HG02759 (cell line): ENCODE results near the gene MORC1.
"Not testable (repeated sequence)": the region's sequence is repeated elsewhere in the genome, so short reads cannot be mapped to it uniquely, and the experiment has no call there.

Source experiments
- ATAC-seq: cut with Tn5 transposase; IDR thresholded peaks from one replicate; pipeline ENCODE4 v1.9.1; 2021; ENCODE audit warnings: mild to moderate bottlenecking, moderate library complexity; ENCODE audit not compliant: unreplicated experiment

MORC1 gene, protein sequence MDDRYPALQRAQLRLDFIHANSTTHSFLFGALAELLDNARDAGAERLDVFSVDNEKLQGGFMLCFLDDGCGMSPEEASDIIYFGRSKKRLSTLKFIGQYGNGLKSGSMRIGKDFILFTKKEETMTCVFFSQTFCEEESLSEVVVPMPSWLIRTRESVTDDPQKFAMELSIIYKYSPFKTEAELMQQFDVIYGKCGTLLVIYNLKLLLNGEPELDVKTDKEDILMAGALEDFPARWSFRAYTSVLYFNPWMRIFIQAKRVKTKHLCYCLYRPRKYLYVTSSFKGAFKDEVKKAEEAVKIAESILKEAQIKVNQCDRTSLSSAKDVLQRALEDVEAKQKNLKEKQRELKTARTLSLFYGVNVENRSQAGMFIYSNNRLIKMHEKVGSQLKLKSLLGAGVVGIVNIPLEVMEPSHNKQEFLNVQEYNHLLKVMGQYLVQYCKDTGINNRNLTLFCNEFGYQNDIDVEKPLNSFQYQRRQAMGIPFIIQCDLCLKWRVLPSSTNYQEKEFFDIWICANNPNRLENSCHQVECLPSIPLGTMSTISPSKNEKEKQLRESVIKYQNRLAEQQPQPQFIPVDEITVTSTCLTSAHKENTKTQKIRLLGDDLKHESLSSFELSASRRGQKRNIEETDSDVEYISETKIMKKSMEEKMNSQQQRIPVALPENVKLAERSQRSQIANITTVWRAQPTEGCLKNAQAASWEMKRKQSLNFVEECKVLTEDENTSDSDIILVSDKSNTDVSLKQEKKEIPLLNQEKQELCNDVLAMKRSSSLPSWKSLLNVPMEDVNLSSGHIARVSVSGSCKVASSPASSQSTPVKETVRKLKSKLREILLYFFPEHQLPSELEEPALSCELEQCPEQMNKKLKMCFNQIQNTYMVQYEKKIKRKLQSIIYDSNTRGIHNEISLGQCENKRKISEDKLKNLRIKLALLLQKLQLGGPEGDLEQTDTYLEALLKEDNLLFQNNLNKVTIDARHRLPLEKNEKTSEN

DNA sequence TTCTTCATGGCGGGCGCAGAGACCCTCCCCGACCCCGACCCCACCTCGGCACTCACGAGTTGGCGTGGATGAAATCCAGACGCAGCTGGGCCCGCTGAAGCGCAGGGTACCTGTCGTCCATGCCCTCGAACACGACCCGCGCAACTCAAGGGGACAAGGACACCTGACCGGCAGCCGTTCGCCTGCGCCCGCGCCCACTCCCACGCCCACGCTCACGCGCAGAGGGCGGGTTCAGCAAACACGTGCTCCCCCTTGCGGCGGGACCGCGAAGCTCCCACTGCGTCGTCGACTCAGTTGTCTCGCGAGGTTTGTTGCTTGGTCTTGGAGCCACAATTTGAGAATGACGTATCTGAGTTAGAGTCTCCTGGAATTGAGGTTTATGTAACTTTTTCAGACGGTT is at the start of gene MORC1:
Gene MORC1 (minus strand): TSS at position 196 of the 400 bp plus-strand sequence. CDS start 75 bp downstream, at position 121.
- ATAC-seq = no peak

DNA sequence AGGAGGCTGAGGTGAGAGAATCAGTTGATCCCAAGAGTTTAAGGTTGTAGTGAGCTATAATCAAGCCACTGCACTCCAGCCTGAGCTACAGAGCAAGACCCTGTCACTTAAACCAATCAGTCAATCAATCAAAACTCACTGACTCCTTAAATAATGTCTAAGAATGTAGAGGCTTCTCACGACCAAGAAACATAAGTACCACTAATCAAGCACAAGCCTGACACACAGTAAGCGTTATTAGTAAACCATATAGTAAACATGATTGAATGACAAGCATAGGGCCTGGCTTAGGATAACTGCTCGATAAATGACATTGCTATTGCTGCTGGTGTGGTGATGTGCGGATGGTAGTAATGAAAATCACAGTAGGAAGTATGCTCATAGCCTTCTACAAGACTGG is 48.0 kb upstream of the MORC1 start:
- no peak for ATAC-seq

DNA sequence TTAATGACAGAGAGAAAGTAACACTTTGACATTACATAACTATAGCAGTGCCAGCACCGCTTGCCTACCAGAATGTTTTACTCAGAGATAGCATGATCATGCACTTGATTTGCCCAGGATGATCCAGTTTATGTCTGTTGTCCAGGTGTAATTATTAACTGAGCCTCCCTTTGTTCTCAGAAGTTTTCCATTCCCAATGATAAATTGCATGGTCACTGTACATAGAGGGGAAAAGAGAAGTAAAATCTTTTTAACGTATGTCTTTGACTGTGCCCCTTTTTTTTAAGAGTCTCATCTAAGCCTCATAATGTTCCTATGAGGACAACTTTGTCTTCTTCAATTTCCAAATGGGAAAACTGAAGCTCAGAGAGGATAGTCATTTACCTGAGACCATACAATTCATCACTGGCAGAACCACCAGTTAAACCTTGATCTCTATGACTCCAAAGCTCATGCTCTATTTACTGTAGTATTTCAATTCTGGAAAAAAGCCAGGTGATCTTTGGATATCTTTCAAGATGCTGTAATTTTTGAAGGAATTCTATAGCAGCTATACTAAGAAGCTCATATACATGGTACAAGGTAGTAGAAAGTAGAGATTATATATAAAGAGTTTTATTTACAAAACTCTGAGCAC is 43.7 kb upstream of the MORC1 start:
- ATAC-seq = no peak

DNA sequence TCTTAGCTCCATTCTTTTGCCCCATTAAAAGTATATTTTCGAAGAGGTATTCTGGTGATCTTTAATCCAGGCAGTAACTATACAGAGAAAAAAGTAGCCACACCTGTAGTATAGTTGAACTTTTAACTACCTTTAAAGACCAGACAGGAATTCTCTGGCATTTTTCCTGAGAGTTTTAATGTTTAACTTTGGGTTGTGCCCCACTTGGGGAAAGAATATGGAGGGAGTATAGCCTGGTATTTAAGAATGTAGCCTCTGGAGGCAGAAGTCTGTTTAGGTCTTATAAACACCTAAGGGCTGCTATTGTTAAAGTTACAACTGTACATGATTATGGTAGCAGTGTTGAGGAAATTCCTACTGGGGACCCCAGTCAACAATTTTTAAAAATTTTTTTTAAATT is 37.9 kb upstream of the MORC1 start:
- no peak for ATAC-seq

DNA sequence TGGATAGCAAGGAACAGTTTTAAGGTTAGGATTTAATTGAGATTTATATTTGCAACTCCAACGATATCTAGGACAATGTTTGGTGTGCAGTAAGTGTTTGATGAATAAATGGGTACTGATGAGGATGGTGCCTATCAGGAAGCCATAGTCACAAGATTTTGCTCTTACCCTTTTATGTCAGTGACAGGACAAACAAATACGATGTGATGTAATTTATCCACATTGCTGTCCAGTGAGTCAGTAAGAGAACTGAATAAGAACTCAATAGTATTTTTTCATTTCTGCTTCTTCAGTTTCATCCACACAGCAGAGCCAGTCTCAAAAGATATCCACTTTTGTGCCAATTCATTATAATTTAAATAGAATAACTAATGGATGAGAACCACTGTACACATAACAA is 37.0 kb upstream of the MORC1 start:
- no peak for ATAC-seq

DNA sequence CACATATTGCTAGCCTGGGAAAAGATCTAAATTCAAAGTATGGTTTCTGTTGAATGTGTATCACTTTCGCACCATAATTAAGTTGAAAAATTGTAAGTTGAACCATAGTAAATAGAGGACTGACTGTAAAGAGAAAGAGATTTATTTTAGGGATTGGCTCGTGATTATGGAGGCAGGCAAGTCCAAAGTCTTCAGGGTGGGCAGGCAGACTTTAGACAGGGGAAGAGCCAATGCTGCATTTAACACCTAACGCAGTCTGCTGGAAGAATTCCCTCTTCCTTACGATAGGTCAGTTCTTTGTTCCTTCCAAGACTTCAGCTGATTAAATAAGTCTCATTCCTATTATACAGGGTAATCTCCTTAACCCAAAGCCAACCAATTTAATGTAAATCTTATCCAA is 34.4 kb upstream of the MORC1 start:
- ATAC-seq = no peak

DNA sequence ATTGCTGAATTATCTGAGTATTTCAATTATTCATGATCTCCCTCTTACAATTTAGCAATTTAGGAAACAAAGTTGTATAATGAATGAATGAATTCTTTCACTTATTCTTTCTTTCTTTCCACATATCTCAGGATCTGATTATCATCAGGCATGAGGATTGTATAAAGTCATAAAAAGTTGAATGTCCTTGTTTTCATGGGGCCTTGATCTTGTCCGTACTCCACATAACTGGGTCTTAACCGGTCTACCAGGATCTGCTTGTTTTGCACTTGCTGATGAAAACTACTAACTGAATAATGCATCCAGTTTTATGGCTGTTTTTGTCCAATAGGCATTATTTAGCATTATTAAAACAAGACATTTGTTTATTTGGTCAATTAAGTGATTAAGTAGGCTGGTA is 31.1 kb upstream of the MORC1 start:
- no peak for ATAC-seq

DNA sequence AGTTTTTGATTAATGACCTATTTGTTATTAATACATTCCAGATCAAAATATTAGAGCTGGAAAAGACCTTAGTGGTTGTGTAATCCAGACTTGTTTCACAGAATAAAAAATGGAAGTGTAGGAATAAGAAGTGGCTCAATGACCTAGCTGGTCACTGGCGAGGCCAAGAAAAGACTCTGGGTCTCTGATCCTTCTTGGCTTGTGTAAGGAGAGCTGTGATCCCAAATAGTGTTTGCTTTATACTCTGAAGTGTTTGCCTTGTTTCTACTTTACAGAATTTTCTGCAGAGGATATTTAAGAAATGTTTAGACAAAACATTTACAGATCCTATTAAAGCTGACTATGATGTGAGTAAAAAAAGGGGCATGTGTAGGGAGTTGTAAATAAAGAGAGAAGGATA is 25.7 kb upstream of the MORC1 start:
- no peak for ATAC-seq

DNA sequence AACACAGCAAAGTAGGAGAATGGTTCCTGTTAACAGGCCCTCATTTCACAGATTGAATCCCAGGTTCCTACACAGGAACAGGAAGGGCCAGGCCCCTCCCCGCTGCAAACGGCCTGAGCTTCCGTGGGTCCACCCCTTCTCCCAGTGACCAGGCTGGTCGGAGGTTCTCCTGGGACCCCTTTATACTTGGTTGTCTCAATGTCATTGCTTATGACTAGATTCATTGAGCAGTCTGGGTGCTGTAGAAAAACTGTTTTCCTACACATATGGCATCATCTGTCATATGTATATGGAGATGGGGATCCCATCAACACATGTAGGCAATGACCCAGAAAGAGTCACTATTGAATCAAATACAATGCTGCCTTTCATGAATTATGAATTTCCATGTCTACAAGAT is 22.4 kb upstream of the MORC1 start:
- ATAC-seq = no peak

DNA sequence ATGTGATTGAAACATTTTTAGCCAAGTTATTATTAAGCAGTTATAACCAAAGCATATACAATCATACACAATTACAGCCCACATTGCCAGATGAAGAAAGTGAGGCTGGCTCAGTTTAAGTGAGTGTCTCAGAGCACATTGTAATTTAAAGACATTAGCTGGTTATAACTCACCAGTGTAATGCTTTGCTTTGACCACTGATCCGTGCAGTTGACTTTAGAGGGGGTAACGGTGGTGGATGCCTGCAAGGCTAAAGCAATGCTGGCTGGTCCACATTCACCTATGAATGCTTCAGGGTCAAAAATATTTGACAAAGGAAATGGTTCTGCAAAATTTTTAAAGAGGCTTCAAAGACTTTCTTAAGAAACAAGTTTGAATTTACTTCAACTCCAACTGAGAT is 19.8 kb upstream of the MORC1 start:
- no peak for ATAC-seq

DNA sequence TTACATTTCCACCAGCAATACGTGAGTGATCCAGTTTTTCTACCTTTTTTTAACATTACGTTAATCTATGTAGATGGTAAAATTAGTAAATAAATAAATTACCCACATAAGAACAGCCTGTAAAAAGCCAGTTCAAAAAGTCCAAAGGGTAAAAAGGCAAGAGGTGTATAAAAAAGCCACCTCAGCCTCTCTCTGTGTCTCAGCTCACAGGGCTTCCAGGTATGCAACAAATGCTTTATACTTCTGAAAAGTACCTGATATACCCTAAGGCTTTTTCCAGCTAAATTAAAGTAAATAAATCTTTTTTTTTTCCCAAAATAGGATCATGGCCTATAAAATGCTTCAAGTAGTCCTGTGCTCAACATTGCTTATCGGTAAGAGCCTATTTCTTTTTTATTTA is 18.6 kb upstream of the MORC1 start, which contains the start of gene C3orf85:
Gene C3orf85 (plus strand): TSS at position 197 of the 400 bp plus-strand sequence. CDS start 129 bp downstream, at position 326.
- no peak for ATAC-seq

DNA sequence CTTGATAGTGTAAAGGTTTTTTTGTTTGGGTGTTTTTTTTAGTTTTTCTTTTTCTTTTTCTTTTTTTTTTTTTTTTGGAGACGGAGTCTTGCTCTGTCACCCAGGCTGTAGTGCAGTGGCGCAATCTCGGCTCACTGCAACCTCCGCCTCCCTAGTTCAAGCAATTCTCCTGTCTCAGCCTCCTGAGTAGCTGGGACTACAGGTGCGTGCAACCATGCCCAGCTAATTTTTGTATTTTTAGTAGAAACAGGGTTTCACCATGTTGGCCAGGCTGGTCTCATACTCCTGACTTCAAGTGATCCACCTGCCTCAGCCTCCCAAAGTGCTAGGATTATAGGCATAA is 15.5 kb upstream of the MORC1 start:
- ATAC-seq = not testable (repeated sequence)

DNA sequence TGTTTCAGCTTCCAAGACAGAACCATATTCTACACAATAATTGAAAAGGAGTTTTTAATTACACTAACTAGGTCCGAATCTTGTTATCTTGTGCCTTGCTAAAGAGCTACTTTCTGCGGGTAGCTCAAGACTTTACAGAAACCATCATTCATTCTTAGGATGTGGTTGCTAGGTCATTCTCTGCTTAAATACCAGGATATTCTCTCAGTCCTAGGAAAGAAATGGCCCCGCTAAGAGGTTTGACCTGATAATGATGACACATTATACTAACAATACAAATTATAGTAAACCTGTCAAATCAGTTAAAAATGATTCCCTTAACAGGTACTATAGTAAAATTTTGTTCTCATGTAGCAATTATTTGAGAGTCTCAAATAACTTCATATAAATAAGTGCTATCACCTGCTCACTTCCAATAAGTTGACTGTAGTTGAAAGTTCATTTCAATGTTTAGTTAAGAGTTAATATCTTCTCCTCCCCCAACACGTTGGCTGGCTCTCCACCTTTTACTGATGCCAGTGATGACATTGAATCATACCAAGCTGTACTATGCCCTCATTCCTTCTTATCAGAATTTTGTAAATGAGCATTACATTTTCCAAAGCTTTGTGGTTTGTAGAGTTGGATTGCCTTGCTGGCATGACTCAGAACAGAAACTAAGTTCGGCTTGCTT is 15.0 kb upstream of the MORC1 start:
- no peak for ATAC-seq

DNA sequence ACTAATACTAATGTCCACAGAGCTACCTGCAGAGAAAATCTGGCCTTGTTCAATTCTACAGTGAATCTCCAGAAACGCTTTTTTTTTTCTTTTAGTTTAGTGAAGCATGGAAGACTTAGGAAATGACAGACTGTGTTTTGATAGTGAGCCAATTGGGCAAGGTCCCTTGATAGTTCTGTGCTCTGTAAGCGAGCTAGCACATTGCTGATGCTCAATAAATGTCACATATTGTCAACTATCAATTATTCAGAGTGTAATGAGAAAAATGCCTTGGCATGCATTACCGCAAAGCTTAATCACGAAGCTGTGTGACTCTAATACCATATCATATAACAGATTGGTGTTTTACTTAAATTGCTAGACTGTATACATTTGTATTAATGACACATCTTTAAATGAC is 13.3 kb upstream of the MORC1 start:
- no peak for ATAC-seq

DNA sequence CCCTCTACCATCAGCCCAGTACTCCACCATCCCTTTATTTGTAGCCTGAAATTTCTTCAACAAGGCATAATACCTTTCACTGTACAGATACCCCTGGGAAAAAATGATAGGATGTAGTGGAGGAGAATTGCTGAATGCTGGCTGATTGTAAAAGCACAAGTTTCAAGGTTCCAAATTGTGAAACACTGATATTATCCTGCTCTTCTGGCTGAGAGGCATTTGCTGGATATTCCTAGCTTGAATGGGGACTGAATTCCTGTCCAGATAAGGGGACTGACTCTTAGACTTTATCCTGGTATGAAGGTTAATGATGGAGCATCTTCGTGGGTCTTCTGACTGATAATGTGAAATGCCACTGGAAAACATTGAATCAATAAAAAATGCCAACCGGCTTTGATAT is 9.6 kb upstream of the MORC1 start:
- no peak for ATAC-seq

DNA sequence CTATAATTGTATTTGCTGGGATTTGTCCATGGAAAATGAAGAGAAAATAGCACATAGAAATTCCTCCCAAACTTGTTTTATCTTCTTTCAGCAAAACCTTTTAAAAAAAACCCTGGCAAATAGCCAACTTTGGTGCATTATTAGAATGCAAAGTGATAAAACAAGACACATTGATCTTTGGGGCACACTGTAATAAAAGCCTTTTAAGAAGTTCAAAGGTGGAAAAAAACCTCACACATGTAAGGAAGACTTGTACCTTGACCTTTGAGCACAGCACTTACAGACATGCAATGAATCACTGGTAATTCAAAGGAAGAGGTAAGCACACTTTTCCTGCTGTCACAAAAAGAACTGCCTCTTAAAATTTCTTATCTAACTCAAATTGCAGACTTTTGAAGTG is 8.0 kb upstream of the MORC1 start:
- ATAC-seq = no peak

DNA sequence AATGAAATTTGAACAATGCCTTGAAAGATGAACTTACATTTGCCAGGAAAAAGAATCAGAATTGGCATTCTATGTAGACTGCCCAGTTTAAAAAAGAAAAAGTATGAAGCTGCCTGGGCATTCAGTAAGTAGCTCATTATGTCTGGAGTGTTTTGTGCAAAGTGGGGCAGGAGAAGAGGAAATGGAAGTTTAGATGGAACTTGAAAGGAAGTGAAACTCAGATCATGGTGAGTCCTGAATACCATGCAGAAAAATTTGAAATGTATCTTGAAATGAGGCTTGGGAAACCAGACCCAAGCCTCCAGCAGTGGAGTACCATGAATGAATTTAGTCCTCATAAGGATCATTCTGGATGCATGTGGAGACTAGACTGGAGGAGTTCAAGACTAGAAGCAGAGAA is 4.8 kb upstream of the MORC1 start:
- ATAC-seq = no peak

DNA sequence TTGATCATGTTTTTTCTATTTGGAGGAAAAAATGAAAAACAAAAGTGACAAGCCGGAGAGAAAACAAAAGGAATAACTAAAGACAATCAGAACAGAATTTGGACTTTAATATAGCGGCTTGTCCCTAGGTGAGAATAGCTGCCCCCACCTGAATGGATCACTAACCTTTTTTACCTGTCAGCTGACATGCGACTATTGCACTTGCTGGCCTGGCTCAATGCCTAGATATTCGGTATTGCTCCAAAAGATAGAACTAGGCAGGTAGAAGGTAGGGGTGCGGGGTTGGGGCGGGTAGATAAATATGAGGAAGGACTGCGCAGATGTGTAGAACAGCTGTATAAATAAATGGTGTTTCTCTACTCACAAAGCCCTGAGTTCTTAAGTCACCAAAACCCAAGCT is 650 bp upstream of the MORC1 start:
- ATAC-seq = no peak

DNA sequence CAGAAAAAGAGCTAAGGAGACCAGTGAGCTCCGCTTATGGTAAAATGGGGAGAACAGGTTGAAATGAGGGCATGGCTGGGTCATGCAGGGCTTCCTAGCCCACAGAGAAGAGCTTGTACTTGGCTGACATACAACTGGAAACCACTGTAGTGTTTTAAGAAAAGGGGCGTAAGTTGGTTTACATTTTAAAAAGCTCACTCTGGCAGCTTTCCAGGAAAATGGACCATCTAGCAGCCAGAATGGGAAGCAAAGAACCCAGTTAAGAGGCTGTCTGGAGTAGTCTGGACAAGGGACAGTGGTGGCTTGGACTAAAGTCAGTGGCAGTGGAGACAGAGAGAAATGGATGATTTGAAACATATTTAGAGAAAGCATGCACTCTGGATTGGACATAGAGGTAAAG is 1.9 kb downstream of the MORC1 start:
- ATAC-seq = no peak

DNA sequence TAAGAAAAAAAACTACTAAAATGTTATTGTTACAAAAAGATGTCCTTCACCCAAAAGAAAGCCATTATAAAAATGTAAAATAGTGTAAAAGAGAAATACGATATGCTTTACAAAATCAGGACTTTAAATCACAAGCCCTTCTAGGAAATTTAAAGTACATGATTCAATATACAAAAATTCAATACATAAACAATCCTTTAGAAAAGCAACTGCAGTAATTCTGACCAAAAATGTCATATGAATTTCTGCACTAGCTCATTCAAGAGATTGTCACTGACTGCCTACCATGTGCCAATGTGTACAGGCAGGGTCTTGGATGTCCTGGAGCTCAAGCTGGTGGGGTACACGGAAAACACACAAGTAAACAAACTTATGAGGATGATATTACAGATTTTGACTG is 2.5 kb downstream of the MORC1 start:
- ATAC-seq = no peak

DNA sequence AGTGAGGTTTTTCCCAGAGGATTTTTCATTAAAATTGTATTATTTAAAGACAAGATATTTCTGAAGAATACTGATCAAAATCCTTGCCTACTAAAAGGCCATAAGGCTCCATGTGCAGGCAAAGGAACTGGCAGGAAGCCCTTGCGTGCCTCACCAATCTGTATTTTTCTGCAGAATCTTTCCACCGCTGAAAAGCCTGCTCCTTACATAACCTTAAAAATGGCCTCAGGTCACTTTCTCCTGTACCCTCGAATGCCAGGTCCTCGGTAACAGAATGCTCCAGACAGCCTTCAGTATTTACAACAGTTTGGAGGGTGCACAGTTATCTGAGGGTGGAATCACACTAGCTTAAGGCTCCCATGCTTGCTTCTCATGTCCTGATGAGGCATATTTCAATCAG is 3.2 kb downstream of the MORC1 start:
- ATAC-seq = no peak
